GM23248 (cell line): ENCODE measurements around the gene CCN6. TPM values are rescaled to one million over a fixed set of nuclear protein-coding genes. Genes with fewer than 3 reads are reported as not detected.
A peak's percentile ranks its signal among the peaks of the same experiment; 100 is the strongest.

ENCODE experiments used
- DNase-seq: peaks from one replicate; pipeline ENCODE4 v3.0.0-alpha.2; 2015
- H2AFZ ChIP-seq: fragments of 200-600 bp; sonication (generic); 2 replicates; pipeline ENCODE4 v1.6.1; 2016; ENCODE audit warnings: antibody characterized with exemption
- H3F3A ChIP-seq: fragments of 200-600 bp; sonication (generic); 2 replicates; pipeline ENCODE4 v1.6.1; 2016; ENCODE audit warnings: mild to moderate bottlenecking, antibody characterized with exemption, mixed run types; ENCODE audit not compliant: insufficient read depth
- H3K27ac ChIP-seq: fragments of 200-600 bp; sonication (generic); 2 replicates; pipeline ENCODE4 v1.5.1; 2016; ENCODE audit warnings: mild to moderate bottlenecking
- H3K27me3 ChIP-seq: fragments of 200-600 bp; sonication (generic); replicated peaks from 2 replicates; pipeline ENCODE4 v1.6.1; 2016; ENCODE audit warnings: mild to moderate bottlenecking; ENCODE audit not compliant: insufficient read depth
- H3K36me3 ChIP-seq: fragments of 200-600 bp; sonication (generic); 2 replicates; pipeline ENCODE4 v1.6.1; 2016; ENCODE audit warnings: low read depth, mild to moderate bottlenecking
- H3K4me1 ChIP-seq: fragments of 200-600 bp; sonication (generic); 2 replicates; pipeline ENCODE4 v1.6.1; 2016; ENCODE audit warnings: mild to moderate bottlenecking; ENCODE audit not compliant: insufficient read depth
- H3K4me2 ChIP-seq: fragments of 200-600 bp; sonication (generic); one replicate; pipeline ENCODE4 v1.6.1; 2016; ENCODE audit warnings: mild to moderate bottlenecking; ENCODE audit not compliant: unreplicated experiment
- H3K4me3 ChIP-seq: fragments of 200-600 bp; sonication (generic); 2 replicates; pipeline ENCODE4 v1.5.1; 2016; ENCODE audit warnings: mild to moderate bottlenecking
- H3K79me2 ChIP-seq: fragments of 200-600 bp; sonication (generic); 2 replicates; pipeline ENCODE4 v1.6.1; 2016; ENCODE audit warnings: mild to moderate bottlenecking; ENCODE audit not compliant: insufficient read depth
- H3K9ac ChIP-seq: fragments of 200-600 bp; sonication (generic); 2 replicates; pipeline ENCODE4 v1.6.1; 2016; ENCODE audit warnings: mild to moderate bottlenecking
- H3K9me2 ChIP-seq: fragments of 200-600 bp; sonication (generic); 2 replicates; pipeline ENCODE4 v1.6.1; 2016; ENCODE audit warnings: mixed run types, mild to moderate bottlenecking, moderate library complexity; ENCODE audit not compliant: insufficient read depth
- H3K9me3 ChIP-seq: fragments of 200-600 bp; sonication (generic); one replicate; pipeline ENCODE4 v1.6.1; 2017; ENCODE audit warnings: low read depth
- H4K20me1 ChIP-seq: fragments of 200-600 bp; sonication (generic); 2 replicates; pipeline ENCODE4 v1.6.0; 2016; ENCODE audit not compliant: insufficient read depth
- EZH2 ChIP-seq: fragments of 200-600 bp; sonication (generic); IDR thresholded peaks from 2 replicates; pipeline ENCODE4 v1.6.1; 2018; ENCODE audit warnings: antibody characterized with exemption, mild to moderate bottlenecking; ENCODE audit not compliant: insufficient read depth, poor library complexity, severe bottlenecking
- EZH2phosphoT487 ChIP-seq: fragments of 200-600 bp; sonication (generic); IDR thresholded peaks from 2 replicates; pipeline ENCODE4 v1.6.1; 2018; ENCODE audit warnings: antibody characterized with exemption, moderate library complexity, mild to moderate bottlenecking, low read depth; ENCODE audit not compliant: insufficient read depth
- WGBS, 2 experiments: methylation state at CpG; one replicate each; pipeline ENCODE4 v1.1.6; 2015 to 2017; ENCODE audit warnings: low lambda C conversion rate in 2 of 2, low coverage in 1 of 2; ENCODE audit errors: missing lambda C conversion rate in 2 of 2; 5-methylcytosine and 5-hydroxymethylcytosine counted together
- in situ Hi-C: fragments of 300-500 bp; cut with MboI; formaldehyde crosslinking; loops from 2 replicates; pipeline ENCODE4 v1.15.0; 2020
- polyA plus RNA-seq: library from polyadenylated mRNA; unstranded; fragments of >200 nt; fragmentation: Nextera tagmentation; extraction: Ambion mirVana; gene quantifications from 2 replicates; pipeline ENCODE4 v1.2.1, GENCODE V29; 2016
- total RNA-seq: library from RNA; depleted of rRNA; stranded (reverse); fragments of >200 nt; shearing (Covaris generic); gene quantifications from 2 replicates; pipeline ENCODE4 v1.2.3, GENCODE V29; 2014

Gene CCN6
- total and polyA plus RNA-seq, 2 experiments from 2014 or later: 0.48 TPM; not detected in 1

DNA sequence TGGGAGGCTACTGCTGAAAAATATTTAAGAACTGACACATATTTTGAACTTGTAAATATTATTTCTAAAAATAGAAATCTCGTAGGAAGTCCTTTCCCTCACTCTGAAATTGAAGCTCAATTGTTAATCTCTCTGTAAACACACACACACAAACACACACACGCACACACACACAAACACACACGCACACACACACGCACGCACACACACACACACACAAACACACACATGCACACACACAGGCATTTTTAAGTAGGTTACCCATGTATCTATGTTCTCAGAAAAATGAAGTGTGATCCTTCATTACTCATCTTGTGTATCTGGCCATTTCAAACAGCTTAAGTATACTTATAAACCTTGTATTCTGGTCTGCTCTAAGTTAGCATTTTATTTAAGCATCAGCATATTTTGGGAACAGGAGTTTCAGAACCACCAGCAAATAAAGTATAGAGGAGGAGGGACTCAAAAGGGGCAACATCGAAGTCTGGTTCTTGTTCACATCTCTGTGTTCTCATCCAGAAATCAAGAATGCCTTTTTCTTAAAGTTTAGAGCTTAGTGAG is 11.6 kb downstream of the CCN6 start:
- no peaks in the 10 kb centered on the region for H3K9me3 ChIP-seq
- DNase-seq: peak; percentile 6
- H4K20me1 ChIP-seq: no peaks in the 10 kb centered on the region
- H3K27ac ChIP-seq: no peak overlapping the region
- TF ChIP-seq EZH2phosphoT487 (no peak), EZH2 (no peak)
- H3K4me2 ChIP-seq: no peak overlapping the region
- no peak overlapping the region for H3K9ac ChIP-seq
- H2AFZ ChIP-seq: no peak overlapping the region
- in situ Hi-C loops: no loop called here
- no peaks in the 10 kb centered on the region for H3K9me2 ChIP-seq
- 58% methylated on average over 6 of the region's 6 CpGs for WGBS, 2 experiments
- no peaks in the 10 kb centered on the region for H3K79me2 ChIP-seq
- no peak overlapping the region for H3K4me3 ChIP-seq
- no peaks in the 10 kb centered on the region for H3K27me3 ChIP-seq
- peaks cover 21% of the 10 kb centered on the region for H3K36me3 ChIP-seq
- H3K4me1 ChIP-seq: peaks cover 9% of the 10 kb centered on the region; the same call in 1 of the 2 replicates
- peaks cover 30% of the 10 kb centered on the region for H3F3A ChIP-seq

DNA sequence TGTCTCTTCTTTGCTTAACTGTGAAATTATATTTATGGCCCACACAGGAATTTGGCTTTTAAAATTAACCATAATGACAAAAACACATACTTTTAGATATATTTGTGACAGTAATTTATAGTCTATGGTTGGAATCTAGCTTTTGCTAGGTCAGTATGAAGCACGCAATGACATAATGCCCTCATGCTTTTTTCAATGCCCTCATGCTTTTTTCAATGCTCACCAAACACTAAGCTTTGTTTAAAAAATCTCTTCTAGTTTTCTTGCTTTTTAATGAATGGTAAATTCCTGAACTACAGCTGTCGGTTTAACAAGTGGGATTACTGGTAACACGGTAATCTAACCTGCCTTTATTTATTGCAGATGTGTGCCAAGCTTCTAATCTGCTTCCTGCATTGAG is 12.7 kb downstream of the CCN6 start:
- DNase-seq: no peak
- H3K36me3 ChIP-seq: peaks cover 30% of the 10 kb centered on the region
- H3F3A ChIP-seq: peaks cover 30% of the 10 kb centered on the region
- H3K9me2 ChIP-seq: no peaks in the 10 kb centered on the region
- no peak overlapping the region for H3K4me3 ChIP-seq
- H3K27ac ChIP-seq: no peak overlapping the region
- H3K9me3 ChIP-seq: no peaks in the 10 kb centered on the region
- no peak overlapping the region for H2AFZ ChIP-seq
- in situ Hi-C loops: no loop called here
- TF ChIP-seq EZH2 (no peak), EZH2phosphoT487 (no peak)
- H3K4me1 ChIP-seq: peaks cover 6% of the 10 kb centered on the region; the same call in 1 of the 2 replicates
- no peak overlapping the region for H3K9ac ChIP-seq
- 97 to 99% methylated on average over 3 of the region's 3 CpGs for WGBS, 2 experiments
- no peaks in the 10 kb centered on the region for H3K27me3 ChIP-seq
- no peaks in the 10 kb centered on the region for H3K79me2 ChIP-seq
- H3K4me2 ChIP-seq: no peak overlapping the region
- no peaks in the 10 kb centered on the region for H4K20me1 ChIP-seq

DNA sequence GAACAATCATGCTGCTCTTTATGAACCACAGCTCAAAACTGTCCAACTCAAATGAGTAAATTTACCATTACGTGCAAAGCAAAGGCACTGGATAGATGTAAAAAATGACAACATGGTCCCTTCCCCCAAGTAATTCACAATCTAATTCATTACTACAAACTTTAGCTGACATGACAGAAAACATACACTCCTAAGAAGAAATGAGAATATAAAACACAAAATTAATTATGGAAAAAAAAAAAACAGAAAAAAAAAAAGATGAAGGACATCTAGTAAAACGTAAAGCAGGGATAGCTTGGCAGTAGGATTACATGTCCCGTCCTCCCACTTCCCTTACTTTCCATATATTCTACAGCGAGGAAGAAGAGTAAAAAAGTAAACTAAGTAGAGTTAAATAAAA is 27.7 kb downstream of the CCN6 start:
- Histone ChIP-seq H3K4me2 (no peak overlapping the region), H4K20me1 (no peaks in the 10 kb centered on the region), H3K79me2 (peaks cover 18% of the 10 kb centered on the region), H3K27ac (no peak overlapping the region), H3K9me2 (no peaks in the 10 kb centered on the region), H3K4me1 (peaks cover 9% of the 10 kb centered on the region), H2AFZ (no peak overlapping the region), H3K27me3 (no peaks in the 10 kb centered on the region), H3K4me3 (no peak overlapping the region), H3K9me3 (no peaks in the 10 kb centered on the region), H3F3A (peaks cover 2% of the 10 kb centered on the region; the same call in 1 of the 2 replicates), H3K9ac (no peak overlapping the region), H3K36me3 (peaks cover 65% of the 10 kb centered on the region)
- 92 to 94% methylated on average over 4 of the region's 4 CpGs for WGBS, 2 experiments
- no peak for TF ChIP-seq EZH2
- no peak for TF ChIP-seq EZH2phosphoT487
- in situ Hi-C loops: no loop called here
- no peak for DNase-seq

DNA sequence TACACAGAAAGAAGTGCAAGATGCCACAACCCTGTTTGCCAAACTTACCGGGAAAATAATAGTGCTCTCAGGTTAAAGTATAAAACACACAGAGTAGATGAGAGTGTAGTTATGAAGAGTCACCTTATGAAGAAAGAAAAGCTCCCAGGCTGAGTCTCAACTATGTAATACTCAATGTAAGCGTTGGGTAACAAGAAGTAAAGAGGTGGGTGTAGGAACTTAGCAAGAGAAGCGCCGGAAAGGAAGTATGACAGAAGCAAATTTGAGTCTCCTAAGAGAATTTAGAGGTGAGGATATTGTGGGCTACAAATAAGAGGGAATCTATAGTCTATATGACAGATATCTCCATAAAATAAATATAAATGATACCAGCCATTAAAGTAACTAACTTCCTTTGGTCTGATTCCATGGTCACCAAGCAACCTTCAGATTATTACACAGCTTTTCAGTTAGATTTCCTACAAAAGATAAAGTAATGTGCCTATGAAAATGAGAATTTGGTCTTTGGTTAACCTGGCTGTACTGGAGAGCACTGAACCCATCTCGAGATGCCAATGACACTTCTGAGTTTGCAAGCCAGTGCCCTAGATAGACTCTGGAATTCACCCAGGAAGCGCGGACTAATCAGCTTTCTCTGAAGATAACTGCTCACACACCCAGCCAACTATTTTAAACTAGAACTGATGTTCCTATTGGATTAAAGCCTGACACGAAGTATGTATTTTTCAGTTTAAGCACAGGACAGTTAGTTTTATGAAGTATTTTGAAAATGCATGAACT is 31.6 kb downstream of the CCN6 start:
- in situ Hi-C loops: no loop called here
- TF ChIP-seq EZH2phosphoT487: no peak
- no peak for TF ChIP-seq EZH2
- Histone ChIP-seq H3K36me3 (peaks cover 26% of the 10 kb centered on the region), H4K20me1 (no peaks in the 10 kb centered on the region), H3K9me3 (no peaks in the 10 kb centered on the region), H3K9ac (peak overlapping the region; percentile 94), H3K27ac (no peak overlapping the region), H2AFZ (no peak overlapping the region), H3K9me2 (no peaks in the 10 kb centered on the region), H3K4me3 (peak overlapping the region; percentile 90), H3K4me1 (peaks cover 9% of the 10 kb centered on the region), H3F3A (peaks cover 10% of the 10 kb centered on the region; the same call in 1 of the 2 replicates), H3K79me2 (peaks cover 28% of the 10 kb centered on the region), H3K27me3 (no peaks in the 10 kb centered on the region), H3K4me2 (peak overlapping the region; percentile 81)
- no peak for DNase-seq
- 89 to 91% methylated on average over 8 of the region's 8 CpGs for WGBS, 2 experiments
